KG1 (cell line): ENCODE measurements around the gene GPNMB.
"Not testable (repeated sequence)": the region's sequence is repeated elsewhere in the genome, so short reads cannot be mapped to it uniquely, and the experiment has no call there.

Experiments
- DNase-seq: peaks from one replicate; lab custom pipeline; 2025; lab: John Stamatoyannopoulos, UW

Gene GPNMB

GRCh38 chr7:23299770-23300300 lies 53.3 kb downstream of the GPNMB start:
- no peak for DNase-seq

DNA sequence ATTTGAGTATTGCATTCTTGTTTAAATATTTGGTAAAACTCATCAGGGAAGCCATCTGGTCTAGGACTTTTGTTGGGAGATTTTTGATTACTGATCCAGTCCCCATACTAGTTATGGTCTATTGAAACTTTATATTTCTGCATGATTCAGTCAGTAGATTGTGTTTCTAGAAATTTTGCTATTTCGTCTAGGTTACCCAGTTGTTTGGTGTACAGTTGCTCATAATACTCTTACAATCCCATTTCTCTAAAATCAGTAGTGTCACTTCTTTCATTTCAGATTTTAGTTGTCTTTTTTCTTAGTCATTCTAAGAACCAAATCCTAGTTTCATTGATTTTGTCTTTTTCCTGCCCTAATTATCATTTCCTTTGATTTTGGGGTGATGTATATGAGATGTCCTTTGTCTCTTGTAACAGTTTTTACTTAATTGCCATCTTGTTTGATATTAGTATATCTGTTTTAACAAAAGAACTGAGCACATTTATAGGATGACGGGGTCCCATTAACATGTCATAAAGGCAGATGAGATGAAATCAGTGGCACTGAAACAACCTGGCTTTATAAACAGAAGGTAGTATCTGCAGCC lies 60.5 kb downstream of the GPNMB start:
- no peak for DNase-seq

DNA sequence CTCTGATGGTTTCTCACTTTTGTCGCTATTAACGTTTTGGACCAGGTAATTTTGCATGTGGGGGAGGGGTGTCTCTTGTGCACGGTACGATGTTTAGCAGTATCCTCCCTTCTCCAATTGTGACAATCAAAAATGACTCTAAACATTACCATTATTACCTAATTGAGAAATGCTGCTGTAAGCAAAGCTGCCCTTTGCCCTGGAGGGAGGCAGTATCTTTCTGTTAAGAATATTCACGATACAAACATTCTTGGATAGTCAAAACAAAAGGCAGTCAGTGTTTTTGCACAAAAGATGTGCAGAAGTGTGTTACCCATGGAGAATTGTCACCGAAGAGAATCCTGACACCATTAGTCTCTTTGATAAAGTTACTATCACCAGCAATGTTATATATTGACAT lies 62.2 kb downstream of the GPNMB start:
- DNase-seq, result no peak

DNA sequence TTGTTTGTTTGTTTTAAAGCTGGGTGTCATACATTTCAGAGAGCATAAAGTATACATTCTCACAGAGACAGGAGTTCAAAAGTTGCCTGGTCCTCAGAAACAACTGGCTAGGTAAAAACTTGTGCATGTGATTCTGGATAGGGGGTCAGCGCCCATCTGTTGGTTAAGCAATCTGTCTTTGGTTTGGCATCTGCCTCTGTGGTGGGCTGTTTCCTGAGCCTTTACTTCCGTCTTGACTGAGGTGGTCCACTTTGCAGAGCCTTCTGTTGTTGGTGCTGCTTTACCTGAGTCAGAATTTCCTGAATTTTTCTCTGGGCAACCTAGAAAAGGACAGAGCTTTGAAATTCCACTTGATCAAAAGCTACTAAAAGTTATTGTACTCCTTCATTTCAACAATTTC lies 65.6 kb downstream of the GPNMB start:
- not testable (repeated sequence) for DNase-seq

- no peak for DNase-seq
Measured at GRCh38 chr7:23315366-23315765, 68.8 kb downstream of the GPNMB start.
